Ectodermal cell (in vitro differentiated cells): Measurements from ENCODE around the gene FAM149B1.

Experiments
- H3K27ac ChIP-seq: 2 replicates; pipeline ENCODE4 v1.7.0; 2013; ENCODE audit warnings: mild to moderate bottlenecking, low read depth, low read length; ENCODE audit not compliant: insufficient read depth, poor library complexity, severe bottlenecking
- H3K27me3 ChIP-seq: 2 replicates; pipeline ENCODE4 v1.7.0; 2013; ENCODE audit warnings: mild to moderate bottlenecking, low read length; ENCODE audit not compliant: insufficient read depth, control insufficient read depth, poor library complexity, severe bottlenecking
- H3K36me3 ChIP-seq: one replicate; pipeline ENCODE4 v1.7.0; 2013; ENCODE audit warnings: low read length; ENCODE audit not compliant: control insufficient read depth, insufficient read depth
- H3K4me1 ChIP-seq: one replicate; pipeline ENCODE4 v1.7.0; 2013; ENCODE audit warnings: low read length; ENCODE audit not compliant: control insufficient read depth, insufficient read depth
- H3K4me3 ChIP-seq: 2 replicates; pipeline ENCODE4 v1.7.0; 2013; ENCODE audit warnings: low read depth, low read length, control low read depth; ENCODE audit not compliant: insufficient read depth
- H3K9me3 ChIP-seq: 2 replicates; pipeline ENCODE4 v1.7.0; 2013; ENCODE audit warnings: mild to moderate bottlenecking, low read length, moderate library complexity; ENCODE audit not compliant: control insufficient read depth
- WGBS, 2 experiments: methylation state at CpG; one replicate each; pipeline ENCODE4 v1.1.7; 2013; ENCODE audit warnings: missing lambda C conversion rate in 2 of 2; 5-methylcytosine and 5-hydroxymethylcytosine counted together

The FAM149B1 gene

DNA sequence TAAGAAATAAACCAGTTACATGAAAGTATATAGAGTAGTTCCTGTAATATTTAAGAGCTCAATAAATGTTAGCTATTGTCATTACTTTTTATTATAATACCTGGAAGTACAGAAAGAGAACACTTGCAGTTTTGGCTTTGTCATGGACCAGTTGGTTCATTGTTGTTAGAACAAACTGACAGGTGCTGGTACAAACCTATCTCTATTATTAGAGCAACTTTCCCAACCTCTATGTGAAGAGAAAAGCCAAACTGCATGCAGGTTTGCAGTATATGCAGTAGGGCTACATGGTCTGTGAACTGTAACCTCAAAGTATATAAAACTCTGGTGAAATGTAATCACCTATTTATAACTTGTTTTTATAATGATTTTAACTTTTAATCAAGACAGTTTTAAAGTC, 58.7 kb downstream of the FAM149B1 start:
- Histone ChIP-seq H3K9me3 (no peaks in the 10 kb centered on the region), H3K4me3 (no peak overlapping the region), H3K27ac (no peak overlapping the region), H3K4me1 (no peaks in the 10 kb centered on the region), H3K27me3 (no peaks in the 10 kb centered on the region), H3K36me3 (no peaks in the 10 kb centered on the region)

DNA sequence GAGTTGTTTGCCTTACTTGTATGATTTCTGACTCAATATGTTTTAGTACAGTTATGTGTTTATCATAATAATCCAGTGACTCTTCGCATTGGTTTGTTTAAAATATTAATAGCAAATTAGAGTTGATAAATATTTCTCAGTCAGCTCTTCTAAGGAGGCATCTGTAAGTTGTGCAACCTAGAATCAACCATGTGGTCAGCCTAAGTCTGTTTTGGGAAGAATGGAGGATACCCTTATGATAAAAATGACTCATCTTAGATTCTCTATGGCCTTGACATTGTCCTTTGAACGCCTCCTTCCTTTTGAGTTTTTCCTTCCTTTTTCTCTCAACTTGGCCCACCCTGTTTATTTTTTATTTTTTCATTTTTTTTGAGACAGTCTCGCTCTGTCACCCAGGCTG, 60.3 kb downstream of the FAM149B1 start:
- no peaks in the 10 kb centered on the region for H3K4me1 ChIP-seq
- no peak overlapping the region for H3K27ac ChIP-seq
- 89 to 94% methylated on average over 2 to 3 of the region's 3 CpGs for WGBS, 2 experiments

DNA sequence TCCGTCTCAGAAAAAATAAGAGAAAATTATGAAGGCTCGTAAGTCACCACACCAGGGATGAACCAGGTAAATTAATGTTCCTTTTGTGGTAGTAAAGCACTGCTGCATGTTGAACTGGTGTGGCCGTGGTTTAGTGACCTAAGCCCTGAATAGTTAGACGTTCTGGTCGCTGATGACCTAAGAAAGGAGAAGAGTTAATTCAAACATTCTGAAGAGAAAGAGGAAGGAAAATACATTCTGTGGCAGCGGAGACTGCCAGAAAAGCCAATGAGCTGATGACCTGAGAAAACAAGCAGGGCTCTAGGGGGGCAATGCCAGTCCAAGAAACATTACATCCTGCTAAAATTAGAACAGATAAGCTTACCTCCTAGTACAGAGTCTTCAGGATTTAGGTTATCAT, 61.6 kb downstream of the FAM149B1 start:
- Histone ChIP-seq H3K27me3 (no peaks in the 10 kb centered on the region), H3K36me3 (peaks cover 8% of the 10 kb centered on the region), H3K4me1 (no peaks in the 10 kb centered on the region), H3K9me3 (no peaks in the 10 kb centered on the region), H3K4me3 (no peak overlapping the region), H3K27ac (no peak overlapping the region)
- WGBS, 2 experiments = 95 to 97% methylated on average over 6 of the region's 6 CpGs

More for the DNA sequence above, 60.3 kb downstream of the FAM149B1 start:
- no peaks in the 10 kb centered on the region for H3K27me3 ChIP-seq
- no peak overlapping the region for H3K4me3 ChIP-seq
- no peaks in the 10 kb centered on the region for H3K9me3 ChIP-seq
- peaks cover 4% of the 10 kb centered on the region for H3K36me3 ChIP-seq

DNA sequence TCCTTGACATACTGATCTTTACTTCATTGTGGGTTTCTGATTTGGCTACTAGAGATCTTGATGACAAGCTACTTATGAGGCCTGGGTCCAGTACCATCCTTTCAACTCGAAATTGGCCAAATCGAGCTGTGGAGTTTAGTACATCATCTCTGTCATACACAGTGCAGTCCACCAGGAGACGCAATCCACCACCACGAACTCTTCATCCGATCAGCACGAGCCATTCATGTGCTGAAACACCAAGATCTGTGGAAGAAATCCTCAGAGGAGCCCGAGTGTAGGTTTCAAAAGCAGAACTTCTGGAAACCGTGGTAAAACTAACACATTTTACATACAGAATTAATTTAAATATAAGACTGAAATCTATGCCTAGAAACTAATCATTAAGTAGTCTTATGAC, 65.0 kb downstream of the FAM149B1 start:
- Histone ChIP-seq H3K9me3 (no peaks in the 10 kb centered on the region), H3K36me3 (peaks cover 17% of the 10 kb centered on the region), H3K27ac (no peak overlapping the region), H3K27me3 (no peaks in the 10 kb centered on the region), H3K4me1 (no peaks in the 10 kb centered on the region), H3K4me3 (no peak overlapping the region)
- WGBS, 2 experiments = 92 to 97% methylated on average over 7 of the region's 8 CpGs

DNA sequence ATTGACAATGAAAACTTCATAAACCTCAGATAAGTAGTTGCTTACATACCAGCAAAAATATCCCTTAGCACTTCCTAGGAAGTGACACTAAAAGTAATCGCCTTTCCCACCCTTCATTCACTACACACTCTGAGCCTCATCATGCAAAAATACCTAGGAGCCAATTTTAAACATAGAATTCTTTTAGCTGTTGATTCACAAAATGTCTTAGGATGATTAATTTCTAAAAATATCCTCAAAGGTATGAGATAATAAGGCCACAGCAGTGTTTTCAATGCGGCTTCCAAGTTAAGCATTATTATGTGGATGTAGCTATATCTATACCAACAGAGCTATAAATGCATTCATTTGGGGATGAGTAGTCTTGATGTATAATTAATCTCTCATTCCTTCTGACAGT, 66.0 kb downstream of the FAM149B1 start:
- WGBS, 2 experiments = 90 to 100% methylated on average over 2 of the region's 2 CpGs
- Histone ChIP-seq H3K4me3 (no peak overlapping the region), H3K27ac (no peak overlapping the region), H3K9me3 (no peaks in the 10 kb centered on the region), H3K36me3 (peaks cover 18% of the 10 kb centered on the region), H3K27me3 (no peaks in the 10 kb centered on the region), H3K4me1 (no peaks in the 10 kb centered on the region)

DNA sequence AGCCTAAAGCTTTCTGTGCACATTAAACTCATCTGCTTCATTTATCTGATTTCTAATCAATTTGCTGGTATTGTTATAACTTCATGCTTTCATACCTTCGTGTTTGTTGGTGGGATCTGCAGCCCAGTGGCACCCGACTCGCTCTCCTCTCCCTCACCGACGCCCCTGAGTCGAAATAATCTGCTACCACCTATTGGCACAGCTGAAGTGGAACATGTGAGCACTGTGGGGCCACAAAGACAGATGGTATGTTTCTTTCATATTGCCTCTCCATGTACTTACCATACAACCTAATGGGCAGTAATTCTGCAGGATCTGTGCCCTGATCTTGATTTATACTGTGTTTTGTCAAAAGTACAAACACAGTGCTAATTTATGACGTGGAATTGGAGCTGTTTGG, 66.8 kb downstream of the FAM149B1 start:
- WGBS, 2 experiments = 91 to 94% methylated on average over 7 of the region's 7 CpGs
- Histone ChIP-seq H3K36me3 (peaks cover 18% of the 10 kb centered on the region), H3K4me3 (no peak overlapping the region), H3K27ac (no peak overlapping the region), H3K27me3 (no peaks in the 10 kb centered on the region), H3K9me3 (no peaks in the 10 kb centered on the region), H3K4me1 (no peaks in the 10 kb centered on the region)

DNA sequence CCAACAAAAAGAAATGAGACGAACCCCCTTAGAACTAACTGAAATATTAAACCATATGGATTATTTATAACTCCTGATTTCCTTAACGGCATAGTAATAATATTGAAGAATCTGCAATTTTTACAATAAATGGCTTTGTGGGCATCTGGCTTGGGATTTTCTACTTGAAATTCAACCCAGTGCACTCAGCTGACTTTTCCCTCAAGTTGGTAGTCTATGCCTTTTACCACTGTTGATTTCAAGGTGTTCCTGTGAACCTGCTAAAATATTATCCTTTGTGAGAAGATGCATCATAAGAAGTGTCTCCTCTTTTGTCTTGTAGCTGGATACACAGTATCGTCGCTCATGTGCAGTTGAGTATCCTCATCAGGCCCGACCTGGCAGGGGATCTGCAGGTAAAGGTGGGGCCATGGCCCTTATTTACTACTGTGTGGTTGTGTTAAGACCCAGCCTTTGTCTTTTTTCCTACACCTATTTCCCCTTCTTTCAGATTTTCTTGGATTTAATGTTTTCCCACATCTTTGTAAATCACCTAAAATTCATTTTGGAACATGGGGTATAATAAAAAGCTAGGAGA, 71.2 kb downstream of the FAM149B1 start:
- no peaks in the 10 kb centered on the region for H3K27me3 ChIP-seq
- WGBS, 2 experiments = 76 to 97% methylated on average over 3 to 5 of the region's 5 CpGs
- no peak overlapping the region for H3K4me3 ChIP-seq
- peaks cover 36% of the 10 kb centered on the region for H3K36me3 ChIP-seq
- no peaks in the 10 kb centered on the region for H3K9me3 ChIP-seq
- H3K4me1 ChIP-seq = no peaks in the 10 kb centered on the region
- no peak overlapping the region for H3K27ac ChIP-seq

DNA sequence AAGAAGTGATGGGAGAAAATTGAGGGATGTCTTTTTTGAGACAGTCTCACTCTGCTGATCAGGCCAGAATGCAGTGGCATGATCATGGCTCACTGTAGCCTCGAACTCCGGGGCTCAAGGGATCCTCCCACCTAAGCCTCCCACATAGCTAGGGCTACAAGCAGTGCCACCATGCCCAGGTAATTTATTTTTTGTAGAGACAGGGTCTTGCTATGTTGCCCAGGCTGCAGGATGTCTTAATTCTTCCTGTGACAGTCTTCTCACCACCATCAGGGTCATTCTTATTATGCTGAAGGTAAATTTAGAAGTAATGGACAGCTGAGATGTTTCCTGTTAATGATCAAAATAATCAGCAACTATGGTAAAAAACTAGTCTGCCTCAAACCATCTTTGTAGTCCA, 72.0 kb downstream of the FAM149B1 start:
- Histone ChIP-seq H3K4me1 (peaks cover 8% of the 10 kb centered on the region), H3K27me3 (no peaks in the 10 kb centered on the region), H3K4me3 (no peak overlapping the region), H3K27ac (no peak overlapping the region), H3K9me3 (no peaks in the 10 kb centered on the region), H3K36me3 (peaks cover 35% of the 10 kb centered on the region)
- 90 to 96% methylated on average over 2 of the region's 2 CpGs for WGBS, 2 experiments

DNA sequence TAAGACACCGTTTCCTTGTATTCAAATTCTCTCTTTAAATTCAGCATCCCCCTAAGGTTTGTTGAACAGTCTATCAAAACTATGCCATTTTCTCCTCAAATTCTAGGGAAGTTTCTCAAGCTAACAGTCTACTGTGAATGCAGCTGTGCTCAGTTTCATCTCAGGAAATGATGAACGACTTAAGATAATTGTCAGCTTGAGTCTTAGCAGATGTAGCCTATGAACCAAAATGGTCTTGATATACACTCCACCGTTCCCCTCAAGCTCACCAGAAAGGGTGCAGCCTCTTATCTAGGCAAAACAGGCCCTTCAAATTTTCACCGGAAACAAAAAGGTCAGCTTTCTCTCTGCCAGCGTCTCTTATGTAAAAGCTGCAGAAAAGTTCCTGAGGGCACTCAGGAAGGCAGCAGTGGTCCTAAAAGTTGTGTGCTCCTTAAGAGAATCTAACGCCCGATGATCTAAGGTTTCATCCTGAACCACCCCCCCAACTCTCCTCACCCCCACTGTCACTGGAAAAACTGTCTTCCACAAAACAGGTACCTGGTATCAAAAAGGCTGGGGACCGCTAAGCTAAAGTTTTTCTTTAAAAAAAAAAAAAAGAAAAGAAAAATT, 77.1 kb downstream of the FAM149B1 start:
- Histone ChIP-seq H3K36me3 (peaks cover 25% of the 10 kb centered on the region), H3K27ac (no peak overlapping the region), H3K9me3 (no peaks in the 10 kb centered on the region), H3K4me3 (peak overlapping the region; percentile 95), H3K27me3 (no peaks in the 10 kb centered on the region), H3K4me1 (peaks cover 13% of the 10 kb centered on the region)
- 88% methylated on average over 7 to 8 of the region's 8 CpGs for WGBS, 2 experiments

DNA sequence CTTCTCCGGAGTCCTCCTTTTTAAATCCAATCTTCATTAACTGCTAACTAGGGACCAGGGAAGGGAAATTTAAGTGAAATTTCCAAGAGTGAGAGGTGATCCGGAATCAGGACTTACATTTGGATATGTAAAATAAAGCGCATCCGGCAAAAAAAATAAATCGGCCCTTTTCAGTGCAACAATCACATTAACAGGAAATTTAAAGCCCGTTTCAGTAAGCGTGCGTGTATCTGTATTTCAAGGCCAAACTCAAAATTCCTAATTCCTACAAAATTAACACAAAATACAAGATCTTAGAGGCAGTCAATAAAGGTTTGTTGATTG, 78.4 kb downstream of the FAM149B1 start:
- peaks cover 17% of the 10 kb centered on the region for H3K4me1 ChIP-seq
- H3K27me3 ChIP-seq = no peaks in the 10 kb centered on the region
- H3K27ac ChIP-seq = no peak overlapping the region
- no peaks in the 10 kb centered on the region for H3K9me3 ChIP-seq
- peak overlapping the region; percentile 95 for H3K4me3 ChIP-seq
- 0 to 2% methylated on average over 7 to 8 of the region's 8 CpGs for WGBS, 2 experiments
- H3K36me3 ChIP-seq = peaks cover 27% of the 10 kb centered on the region
